GM19240 (cell line): ENCODE measurements around the gene TRAF7.

Experiments used
- DNase-seq: peaks from one replicate; pipeline ENCODE4 v3.0.0; 2011; ENCODE audit warnings: low spot score; ENCODE audit not compliant: insufficient read length

Gene TRAF7

DNA sequence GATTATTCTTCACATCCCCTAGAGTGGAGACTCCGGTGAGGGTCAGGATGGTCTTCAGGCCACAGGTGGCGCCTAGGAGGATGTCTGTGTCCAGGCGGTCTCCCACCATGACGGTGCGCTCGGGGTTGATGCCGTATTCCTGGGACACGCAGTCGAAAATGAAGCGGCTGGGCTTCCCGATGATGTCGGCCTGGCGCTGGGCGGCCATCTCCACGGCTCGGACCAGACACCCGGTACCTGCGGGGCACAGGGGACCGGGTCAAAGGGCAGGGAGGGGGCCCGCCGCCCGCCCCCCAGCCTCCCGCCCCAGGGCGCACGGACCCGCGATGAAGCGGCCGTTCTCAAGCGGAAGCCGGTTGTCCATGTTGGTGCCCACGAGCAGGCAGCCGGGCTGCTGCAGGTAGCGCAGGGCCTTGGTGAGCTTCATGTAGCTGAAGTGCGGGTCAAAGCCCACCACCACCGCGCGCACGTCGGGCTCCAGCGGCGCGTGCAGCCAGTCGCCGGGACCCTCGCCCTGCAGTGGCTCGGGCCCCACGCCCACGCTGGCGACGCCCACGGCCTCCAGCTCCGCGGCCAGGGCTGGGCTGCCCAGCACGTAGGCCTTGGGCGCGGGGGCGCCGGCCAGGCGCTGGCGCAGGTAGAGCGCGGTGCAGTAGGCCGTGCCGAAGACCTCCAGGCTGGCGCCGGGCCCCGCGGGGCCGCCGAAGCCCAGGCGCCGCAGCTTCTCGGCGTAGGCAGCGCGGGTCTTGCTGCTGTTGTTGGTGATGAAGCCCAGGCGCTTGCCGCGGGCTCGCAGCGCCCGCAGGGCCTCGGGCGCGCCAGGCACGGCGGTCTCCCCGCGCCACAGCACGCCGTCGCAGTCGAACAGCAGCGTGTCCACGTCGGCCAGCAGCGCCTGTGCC, 58.5 kb downstream of the TRAF7 start:
- DNase-seq, result no peak

DNA sequence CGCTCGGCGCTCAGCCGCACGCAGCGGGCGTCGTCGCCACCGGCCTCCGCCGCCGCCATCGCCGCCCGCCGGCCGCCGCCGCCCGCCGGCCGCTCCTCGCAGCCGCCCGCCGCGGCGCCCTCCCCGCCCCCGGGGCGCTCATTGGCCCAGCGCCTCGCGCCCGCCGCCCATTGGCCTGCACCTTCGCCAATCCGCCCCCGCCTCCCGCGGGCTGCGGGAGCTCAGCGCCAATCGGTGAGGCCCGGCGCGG, 59.1 kb downstream of the TRAF7 start, which contains the start of gene PGP:
TSS of gene PGP (minus strand) at position 122 of the 250 bp plus-strand sequence. CDS start at position 59, 63 bp downstream.
- DNase-seq, result no peak

DNA sequence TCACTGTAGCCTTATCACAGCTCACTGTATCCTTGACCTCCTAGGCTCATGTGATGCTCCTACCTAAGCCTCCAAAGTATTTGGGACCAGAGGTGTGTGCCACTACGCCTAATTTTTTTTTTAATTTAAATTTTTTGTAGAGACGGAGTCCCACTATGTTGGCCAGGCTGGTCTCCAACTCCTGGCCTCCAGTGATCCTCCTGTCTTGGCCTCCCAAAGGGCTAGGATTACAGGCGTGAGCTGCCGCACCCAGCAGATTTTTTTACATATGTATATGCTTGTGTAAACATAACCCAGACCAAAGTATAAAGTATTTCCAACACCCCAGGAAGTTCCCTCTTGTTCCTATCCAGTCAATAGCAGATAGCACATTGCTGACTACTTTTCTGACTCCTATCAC, 60.7 kb downstream of the TRAF7 start:
- DNase-seq, result no peak

DNA sequence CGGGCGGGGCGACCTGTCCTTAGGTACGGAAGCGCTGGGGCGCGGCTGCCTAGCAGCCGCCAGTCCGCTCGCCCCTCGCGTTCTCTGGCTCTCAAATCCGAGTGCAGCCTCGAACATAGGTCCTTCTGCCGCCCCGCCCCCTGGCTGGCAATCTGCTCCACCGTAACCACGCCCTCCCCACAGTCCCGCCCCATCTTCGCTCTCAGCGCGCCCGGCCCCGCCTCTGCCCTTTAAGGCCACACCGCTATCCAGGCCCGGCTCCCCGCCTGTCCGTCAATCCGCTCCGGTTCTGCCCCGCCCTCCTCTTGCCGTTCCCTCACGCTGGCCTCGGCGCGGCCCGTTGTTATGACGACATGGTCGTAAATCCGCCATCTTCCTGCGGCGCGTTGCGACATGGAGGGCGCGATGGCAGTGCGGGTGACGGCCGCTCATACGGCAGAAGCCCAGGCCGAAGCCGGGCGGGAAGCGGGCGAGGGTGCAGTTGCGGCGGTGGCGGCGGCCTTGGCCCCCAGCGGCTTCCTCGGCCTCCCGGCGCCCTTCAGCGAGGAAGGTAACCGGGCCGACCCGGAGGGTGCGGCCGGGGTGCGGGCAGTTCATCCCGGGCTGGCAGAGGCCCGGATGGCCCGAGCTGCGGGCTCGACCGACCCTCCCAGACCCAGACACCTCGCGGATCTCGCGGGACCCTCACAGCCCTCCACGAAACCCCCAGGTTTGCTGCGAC, 67.8 kb downstream of the TRAF7 start, which contains the start of gene E4F1:
TSS of gene E4F1 (plus strand) at position 371 of the 721 bp plus-strand sequence. CDS start at position 394, 23 bp downstream.
- peak; percentile 100 for DNase-seq

DNA sequence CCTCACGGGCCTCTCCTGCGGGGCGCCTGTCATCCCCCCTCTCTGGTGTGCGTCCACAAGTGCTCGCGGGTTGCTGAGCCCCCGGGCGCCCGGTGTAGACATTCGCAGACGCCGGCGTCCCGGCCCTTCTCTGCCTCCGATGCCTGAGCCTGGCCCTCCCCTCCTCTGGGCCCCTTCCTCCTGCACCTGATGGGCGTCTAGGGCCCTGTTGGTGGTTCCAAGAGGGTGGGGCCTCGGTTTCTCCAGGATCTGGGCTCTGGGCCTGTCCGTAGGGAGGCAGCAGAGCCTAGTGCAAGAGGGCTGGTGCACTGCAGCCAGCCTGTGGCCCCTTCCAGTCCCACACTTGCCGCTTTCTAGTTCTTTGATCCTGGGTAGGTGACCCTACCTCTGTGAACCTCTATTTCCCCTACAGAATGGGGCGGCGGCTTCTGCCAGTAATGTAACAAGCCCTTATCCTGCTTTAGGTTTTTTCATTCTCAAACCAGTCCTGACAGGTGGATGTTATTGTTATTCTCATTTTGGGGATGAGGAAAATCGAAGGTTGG, 68.4 kb downstream of the TRAF7 start:
- peak; percentile 50 for DNase-seq

DNA sequence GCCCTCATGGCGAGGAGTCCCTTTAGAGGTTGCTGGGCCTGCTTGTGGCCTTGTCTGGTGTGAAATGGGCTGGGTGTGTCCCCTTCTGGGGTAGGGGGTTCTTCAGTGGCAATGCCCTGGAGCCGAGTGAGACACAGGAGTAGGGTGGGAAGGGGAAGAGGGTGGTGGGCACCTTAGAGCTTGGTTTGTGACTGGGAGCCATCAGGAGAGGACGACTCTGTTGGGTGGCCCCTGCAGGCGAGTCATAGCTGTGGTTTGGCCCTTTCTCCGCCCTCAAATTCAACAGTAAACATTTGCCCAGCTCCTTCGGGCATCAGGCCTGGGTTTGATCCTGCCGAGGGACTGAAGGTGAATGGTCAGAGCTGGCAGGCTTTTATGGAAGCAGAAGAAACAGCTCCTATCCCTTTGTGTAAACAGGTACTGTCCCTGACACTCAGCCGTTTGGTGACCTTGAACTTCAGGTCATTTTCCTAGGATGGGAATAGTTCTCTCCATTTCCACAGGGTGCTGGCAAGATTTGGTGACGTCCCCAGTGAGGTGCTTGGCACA, 70.7 kb downstream of the TRAF7 start:
- DNase-seq, result no peak

DNA sequence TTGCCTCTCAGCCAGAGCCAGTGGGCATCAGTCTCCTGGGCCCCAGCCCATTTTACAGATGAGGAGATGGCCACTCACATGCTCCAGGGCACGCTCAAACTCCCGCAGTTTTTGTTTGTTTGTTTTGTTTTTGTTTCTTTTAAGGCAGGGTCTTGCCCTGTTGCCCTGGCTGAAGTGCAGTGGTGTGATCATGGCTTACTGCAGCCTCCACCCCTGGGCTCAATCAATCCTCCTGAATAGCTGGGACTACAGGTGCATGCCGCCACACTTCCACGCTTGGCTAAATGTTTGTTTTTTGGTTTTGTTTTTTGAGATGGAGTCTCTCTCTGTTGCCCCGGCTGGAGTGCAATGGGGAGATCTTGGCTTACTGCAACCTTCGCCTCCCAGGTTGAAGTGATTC, 71.3 kb downstream of the TRAF7 start:
- DNase-seq, result no peak
